SK-N-SH treated with all-trans-retinoic acid at 6 μM for 48 hours (cell line): ENCODE results near the gene RASEF.

Experiments
- ATAC-seq: fragments of 200-7000 bp; cut with Tn5 transposase; 3 replicates; pipeline ENCODE4 v1.9.1; 2020; ENCODE audit warnings: mild to moderate bottlenecking, moderate library complexity
- ARNTL ChIP-seq: fragments of 450-650 bp; formaldehyde crosslinking; IDR thresholded peaks from 2 replicates; pipeline ENCODE4 v1.5.0; 2020; ENCODE audit warnings: low read depth, mild to moderate bottlenecking, moderate library complexity, borderline replicate concordance
- BACH2 ChIP-seq: fragments of 250-450 bp; sonication (Bioruptor Pico); IDR thresholded peaks from 2 replicates; pipeline ENCODE4 v1.9.0; 2021; ENCODE audit warnings: mild to moderate bottlenecking, borderline replicate concordance
- CSDC2 ChIP-seq: fragments of 250-450 bp; sonication (Bioruptor Pico); IDR thresholded peaks from 2 replicates; pipeline ENCODE4 v1.5.0; 2020; ENCODE audit warnings: mild to moderate bottlenecking, moderate library complexity
- ESRRG ChIP-seq: fragments of 250-450 bp; sonication (Bioruptor Pico); IDR thresholded peaks from 2 replicates; pipeline ENCODE4 v1.6.1; 2021; ENCODE audit warnings: mild to moderate bottlenecking
- GLIS3 ChIP-seq: fragments of 250-450 bp; sonication (Bioruptor Pico); IDR thresholded peaks from 2 replicates; pipeline ENCODE4 v1.5.0; 2020; ENCODE audit warnings: mild to moderate bottlenecking, moderate library complexity
- ISL1 ChIP-seq: fragments of 250-450 bp; sonication (Bioruptor Pico); IDR thresholded peaks from 2 replicates; pipeline ENCODE4 v2.1.2; 2022; ENCODE audit warnings: mild to moderate bottlenecking, moderate library complexity
- OSR1 ChIP-seq: fragments of 250-450 bp; sonication (Bioruptor Pico); IDR thresholded peaks from 2 replicates; pipeline ENCODE4 v1.8.0; 2022; ENCODE audit warnings: moderate library complexity, mild to moderate bottlenecking, inconsistent platforms
- PATZ1 ChIP-seq: fragments of 250-450 bp; sonication (Bioruptor Pico); IDR thresholded peaks from 2 replicates; pipeline ENCODE4 v1.8.0; 2020; ENCODE audit warnings: mild to moderate bottlenecking, moderate library complexity, borderline replicate concordance
- PPARA ChIP-seq: fragments of 250-450 bp; sonication (Bioruptor Pico); IDR thresholded peaks from 2 replicates; pipeline ENCODE4 v1.5.0; 2020; ENCODE audit warnings: mild to moderate bottlenecking, borderline replicate concordance
- RARB ChIP-seq: fragments of 250-450 bp; sonication (Bioruptor Pico); IDR thresholded peaks from 2 replicates; pipeline ENCODE4 v1.8.0; 2021; ENCODE audit warnings: mild to moderate bottlenecking, moderate library complexity
- SNAI2 ChIP-seq: fragments of 250-450 bp; sonication (Bioruptor Pico); IDR thresholded peaks from 2 replicates; pipeline ENCODE4 v1.5.0; 2020; ENCODE audit warnings: mild to moderate bottlenecking, moderate library complexity
- TCF4 ChIP-seq: fragments of 250-450 bp; sonication (Bioruptor Pico); IDR thresholded peaks from 2 replicates; pipeline ENCODE4 v1.8.0; 2021; ENCODE audit warnings: mild to moderate bottlenecking, moderate library complexity, borderline replicate concordance
- ZC3H10 ChIP-seq: fragments of 250-450 bp; sonication (Bioruptor Pico); IDR thresholded peaks from 2 replicates; pipeline ENCODE4 v1.5.1; 2021; ENCODE audit warnings: mild to moderate bottlenecking, moderate library complexity
- ZFP3 ChIP-seq: fragments of 250-450 bp; sonication (Bioruptor Pico); IDR thresholded peaks from 2 replicates; pipeline ENCODE4 v1.5.0; 2020; ENCODE audit warnings: mild to moderate bottlenecking, moderate library complexity
- ZFP30 ChIP-seq: fragments of 450-650 bp; formaldehyde crosslinking; IDR thresholded peaks from 2 replicates; pipeline ENCODE4 v1.5.0; 2022; ENCODE audit warnings: mild to moderate bottlenecking, moderate library complexity
- ZNF565 ChIP-seq: fragments of 450-650 bp; formaldehyde crosslinking; conservative IDR thresholded peaks from 2 replicates; pipeline ENCODE4 v1.5.0; 2020; ENCODE audit warnings: low read depth, mild to moderate bottlenecking, moderate library complexity
- ZNF70 ChIP-seq: fragments of 450-650 bp; formaldehyde crosslinking; IDR thresholded peaks from 2 replicates; pipeline ENCODE4 v1.5.0; 2020; ENCODE audit warnings: mild to moderate bottlenecking, moderate library complexity
- ZNF8 ChIP-seq: fragments of 450-650 bp; formaldehyde crosslinking; IDR thresholded peaks from 2 replicates; pipeline ENCODE4 v1.5.0; 2020; ENCODE audit warnings: mild to moderate bottlenecking, moderate library complexity
- TF ChIP-seq, protein P1 (sequence below): fragments of 250-450 bp; sonication (Bioruptor Pico); IDR thresholded peaks from 2 replicates; pipeline ENCODE4 v1.8.0; 2021; ENCODE audit warnings: low read depth, mild to moderate bottlenecking, moderate library complexity, borderline replicate concordance
- TF ChIP-seq, protein P2 (sequence below): fragments of 250-450 bp; sonication (Bioruptor Pico); IDR thresholded peaks from 2 replicates; pipeline ENCODE4 v1.5.1; 2020; ENCODE audit warnings: low read depth, mild to moderate bottlenecking, moderate library complexity
- TF ChIP-seq, protein P3 (sequence below): fragments of 250-450 bp; sonication (Bioruptor Pico); IDR thresholded peaks from 2 replicates; pipeline ENCODE4 v1.5.1; 2021; ENCODE audit warnings: mild to moderate bottlenecking, moderate library complexity
- TF ChIP-seq, protein P4 (sequence below): fragments of 250-450 bp; sonication (Bioruptor Pico); IDR thresholded peaks from 2 replicates; pipeline ENCODE4 v1.5.0; 2020; ENCODE audit warnings: mild to moderate bottlenecking, moderate library complexity

Gene RASEF

DNA sequence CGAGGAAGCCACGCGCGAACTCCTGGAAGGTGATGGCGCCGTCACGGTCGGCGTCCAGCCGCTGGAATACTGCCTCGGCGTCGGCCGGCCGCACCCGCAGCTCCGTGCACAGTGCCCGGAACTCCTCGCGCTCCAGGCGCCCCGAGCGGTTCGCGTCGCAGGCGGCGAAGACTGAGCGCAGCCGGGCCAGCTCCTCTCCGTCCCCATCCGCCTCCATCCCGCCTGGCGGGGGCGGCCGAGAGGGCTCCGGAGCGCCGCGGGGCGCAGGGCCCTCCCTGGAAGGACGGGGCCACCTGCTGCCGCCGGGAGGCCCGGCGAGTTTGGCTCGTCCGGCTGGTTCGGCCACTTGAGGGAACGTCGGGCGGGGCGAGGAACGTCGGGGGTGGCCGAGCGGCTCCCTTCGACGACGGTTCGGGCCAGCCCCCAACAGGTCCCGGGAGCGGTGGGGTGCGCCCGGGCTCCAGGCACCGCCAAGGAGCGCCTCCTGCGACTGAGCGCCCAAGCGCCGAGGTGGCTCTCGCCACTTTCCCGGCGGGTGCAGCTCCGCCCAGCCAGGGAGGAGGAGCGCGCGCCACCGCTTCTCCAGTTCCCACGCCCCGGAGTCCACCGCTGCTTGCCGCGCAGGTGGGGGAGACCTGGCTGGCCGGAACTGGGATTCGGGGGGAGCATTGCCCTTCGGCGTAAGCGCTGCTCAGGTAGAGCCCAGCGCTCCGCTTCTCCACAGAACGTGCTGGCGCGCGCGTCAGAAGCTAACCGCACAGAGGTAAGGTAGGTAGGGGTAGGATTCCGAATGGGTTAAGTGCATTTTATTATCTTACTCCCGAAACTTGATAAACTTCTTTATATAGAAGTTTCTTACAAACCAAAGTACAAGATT lies at the start of gene RASEF:
Gene RASEF (minus strand): TSS at position 492 of the 877 bp plus-strand sequence. CDS start 275 bp downstream, at position 217.
- no peak for TF ChIP-seq ZNF8
- TF ChIP-seq ZNF70: no peak
- TF ChIP-seq PPARA (CRISPR knock-in tag): no peak
- TF ChIP-seq BACH2 (CRISPR knock-in tag): no peak
- TF ChIP-seq ARNTL (CRISPR knock-in tag): no peak
- no peak for TF ChIP-seq TCF4
- TF ChIP-seq RARB (CRISPR knock-in tag): no peak
- TF ChIP-seq ZFP30 (CRISPR knock-in tag): no peak
- TF ChIP-seq ESRRG: no peak
- TF ChIP-seq, protein P1, sequence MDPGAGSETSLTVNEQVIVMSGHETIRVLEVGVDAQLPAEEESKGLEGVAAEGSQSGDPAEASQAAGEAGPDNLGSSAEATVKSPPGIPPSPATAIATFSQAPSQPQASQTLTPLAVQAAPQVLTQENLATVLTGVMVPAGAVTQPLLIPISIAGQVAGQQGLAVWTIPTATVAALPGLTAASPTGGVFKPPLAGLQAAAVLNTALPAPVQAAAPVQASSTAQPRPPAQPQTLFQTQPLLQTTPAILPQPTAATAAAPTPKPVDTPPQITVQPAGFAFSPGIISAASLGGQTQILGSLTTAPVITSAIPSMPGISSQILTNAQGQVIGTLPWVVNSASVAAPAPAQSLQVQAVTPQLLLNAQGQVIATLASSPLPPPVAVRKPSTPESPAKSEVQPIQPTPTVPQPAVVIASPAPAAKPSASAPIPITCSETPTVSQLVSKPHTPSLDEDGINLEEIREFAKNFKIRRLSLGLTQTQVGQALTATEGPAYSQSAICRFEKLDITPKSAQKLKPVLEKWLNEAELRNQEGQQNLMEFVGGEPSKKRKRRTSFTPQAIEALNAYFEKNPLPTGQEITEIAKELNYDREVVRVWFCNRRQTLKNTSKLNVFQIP (CRISPR knock-in tag): no peak
- no peak for TF ChIP-seq CSDC2 (CRISPR knock-in tag)
- TF ChIP-seq ZC3H10 (CRISPR knock-in tag): no peak
- TF ChIP-seq OSR1 (CRISPR knock-in tag): no peak
- TF ChIP-seq GLIS3 (CRISPR knock-in tag): no peak
- peak; percentile 85 for ATAC-seq

DNA sequence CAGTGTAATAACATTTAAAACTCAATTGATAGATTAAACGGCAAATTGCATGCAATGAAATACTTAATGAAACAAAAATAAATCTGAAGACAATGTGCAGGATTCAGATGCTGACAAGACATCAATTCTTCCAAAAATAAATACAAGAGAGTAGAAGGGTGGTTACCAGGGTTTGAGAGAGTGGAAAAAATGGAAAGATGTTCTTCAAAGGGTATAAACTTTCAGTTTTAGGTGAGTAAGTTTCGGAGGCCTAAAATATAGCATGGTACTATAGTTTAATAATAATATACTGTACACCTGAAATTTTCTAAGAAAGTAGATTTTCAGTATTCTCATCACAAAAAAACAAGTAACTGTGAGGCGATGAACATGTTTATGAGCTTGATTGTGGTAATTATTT lies 48.2 kb upstream of the RASEF start:
- ATAC-seq: no peak
- TF ChIP-seq, protein P2, sequence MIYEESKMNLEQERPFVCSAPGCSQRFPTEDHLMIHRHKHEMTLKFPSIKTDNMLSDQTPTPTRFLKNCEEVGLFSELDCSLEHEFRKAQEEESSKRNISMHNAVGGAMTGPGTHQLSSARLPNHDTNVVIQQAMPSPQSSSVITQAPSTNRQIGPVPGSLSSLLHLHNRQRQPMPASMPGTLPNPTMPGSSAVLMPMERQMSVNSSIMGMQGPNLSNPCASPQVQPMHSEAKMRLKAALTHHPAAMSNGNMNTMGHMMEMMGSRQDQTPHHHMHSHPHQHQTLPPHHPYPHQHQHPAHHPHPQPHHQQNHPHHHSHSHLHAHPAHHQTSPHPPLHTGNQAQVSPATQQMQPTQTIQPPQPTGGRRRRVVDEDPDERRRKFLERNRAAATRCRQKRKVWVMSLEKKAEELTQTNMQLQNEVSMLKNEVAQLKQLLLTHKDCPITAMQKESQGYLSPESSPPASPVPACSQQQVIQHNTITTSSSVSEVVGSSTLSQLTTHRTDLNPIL (CRISPR knock-in tag): no peak
- no peak for TF ChIP-seq ZFP3
- TF ChIP-seq ISL1 (CRISPR knock-in tag): no peak
- TF ChIP-seq ARNTL (CRISPR knock-in tag): no peak
- no peak for TF ChIP-seq CSDC2 (CRISPR knock-in tag)
- TF ChIP-seq, protein P1 (CRISPR knock-in tag): no peak
- TF ChIP-seq ESRRG: no peak
- TF ChIP-seq, protein P3, sequence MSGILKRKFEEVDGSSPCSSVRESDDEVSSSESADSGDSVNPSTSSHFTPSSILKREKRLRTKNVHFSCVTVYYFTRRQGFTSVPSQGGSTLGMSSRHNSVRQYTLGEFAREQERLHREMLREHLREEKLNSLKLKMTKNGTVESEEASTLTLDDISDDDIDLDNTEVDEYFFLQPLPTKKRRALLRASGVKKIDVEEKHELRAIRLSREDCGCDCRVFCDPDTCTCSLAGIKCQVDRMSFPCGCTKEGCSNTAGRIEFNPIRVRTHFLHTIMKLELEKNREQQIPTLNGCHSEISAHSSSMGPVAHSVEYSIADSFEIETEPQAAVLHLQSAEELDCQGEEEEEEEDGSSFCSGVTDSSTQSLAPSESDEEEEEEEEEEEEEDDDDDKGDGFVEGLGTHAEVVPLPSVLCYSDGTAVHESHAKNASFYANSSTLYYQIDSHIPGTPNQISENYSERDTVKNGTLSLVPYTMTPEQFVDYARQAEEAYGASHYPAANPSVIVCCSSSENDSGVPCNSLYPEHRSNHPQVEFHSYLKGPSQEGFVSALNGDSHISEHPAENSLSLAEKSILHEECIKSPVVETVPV: no peak
- no peak for TF ChIP-seq ZNF565 (CRISPR knock-in tag)
- no peak for TF ChIP-seq TCF4
- TF ChIP-seq SNAI2: no peak
- no peak for TF ChIP-seq PPARA (CRISPR knock-in tag)
- no peak for TF ChIP-seq ZC3H10 (CRISPR knock-in tag)
- no peak for TF ChIP-seq OSR1 (CRISPR knock-in tag)
- no peak for TF ChIP-seq BACH2 (CRISPR knock-in tag)
- TF ChIP-seq ZNF8: no peak
- no peak for TF ChIP-seq GLIS3 (CRISPR knock-in tag)
- TF ChIP-seq PATZ1 (CRISPR knock-in tag): no peak
- no peak for TF ChIP-seq ZFP30 (CRISPR knock-in tag)
- TF ChIP-seq RARB (CRISPR knock-in tag): no peak

DNA sequence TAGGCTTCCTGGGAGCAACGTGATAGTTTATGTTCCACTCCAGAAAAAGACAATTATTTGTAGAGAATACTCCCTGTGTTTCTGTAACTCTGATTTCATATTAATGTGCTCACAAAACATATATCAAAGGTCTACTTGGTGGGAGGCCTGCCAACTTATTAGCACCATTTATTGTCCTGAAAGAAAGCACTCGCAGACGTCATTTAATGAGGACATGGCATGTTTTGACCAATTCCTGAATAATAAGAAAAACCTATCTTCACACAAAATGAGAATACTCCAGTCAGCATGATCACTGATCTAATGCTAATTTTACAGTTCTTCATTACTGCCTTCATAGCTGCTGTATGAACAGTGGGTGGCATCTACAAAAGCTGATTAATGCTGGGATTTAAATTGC lies 46.4 kb upstream of the RASEF start:
- ATAC-seq: no peak
- no peak for TF ChIP-seq PATZ1 (CRISPR knock-in tag)
- no peak for TF ChIP-seq RARB (CRISPR knock-in tag)
- TF ChIP-seq SNAI2: no peak
- TF ChIP-seq, protein P4, sequence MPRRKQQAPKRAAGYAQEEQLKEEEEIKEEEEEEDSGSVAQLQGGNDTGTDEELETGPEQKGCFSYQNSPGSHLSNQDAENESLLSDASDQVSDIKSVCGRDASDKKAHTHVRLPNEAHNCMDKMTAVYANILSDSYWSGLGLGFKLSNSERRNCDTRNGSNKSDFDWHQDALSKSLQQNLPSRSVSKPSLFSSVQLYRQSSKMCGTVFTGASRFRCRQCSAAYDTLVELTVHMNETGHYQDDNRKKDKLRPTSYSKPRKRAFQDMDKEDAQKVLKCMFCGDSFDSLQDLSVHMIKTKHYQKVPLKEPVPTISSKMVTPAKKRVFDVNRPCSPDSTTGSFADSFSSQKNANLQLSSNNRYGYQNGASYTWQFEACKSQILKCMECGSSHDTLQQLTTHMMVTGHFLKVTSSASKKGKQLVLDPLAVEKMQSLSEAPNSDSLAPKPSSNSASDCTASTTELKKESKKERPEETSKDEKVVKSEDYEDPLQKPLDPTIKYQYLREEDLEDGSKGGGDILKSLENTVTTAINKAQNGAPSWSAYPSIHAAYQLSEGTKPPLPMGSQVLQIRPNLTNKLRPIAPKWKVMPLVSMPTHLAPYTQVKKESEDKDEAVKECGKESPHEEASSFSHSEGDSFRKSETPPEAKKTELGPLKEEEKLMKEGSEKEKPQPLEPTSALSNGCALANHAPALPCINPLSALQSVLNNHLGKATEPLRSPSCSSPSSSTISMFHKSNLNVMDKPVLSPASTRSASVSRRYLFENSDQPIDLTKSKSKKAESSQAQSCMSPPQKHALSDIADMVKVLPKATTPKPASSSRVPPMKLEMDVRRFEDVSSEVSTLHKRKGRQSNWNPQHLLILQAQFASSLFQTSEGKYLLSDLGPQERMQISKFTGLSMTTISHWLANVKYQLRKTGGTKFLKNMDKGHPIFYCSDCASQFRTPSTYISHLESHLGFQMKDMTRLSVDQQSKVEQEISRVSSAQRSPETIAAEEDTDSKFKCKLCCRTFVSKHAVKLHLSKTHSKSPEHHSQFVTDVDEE (CRISPR knock-in tag): no peak
- TF ChIP-seq ZNF8: no peak
- no peak for TF ChIP-seq ZFP30 (CRISPR knock-in tag)
- TF ChIP-seq GLIS3 (CRISPR knock-in tag): no peak
- TF ChIP-seq ZNF565 (CRISPR knock-in tag): no peak
- TF ChIP-seq TCF4: no peak
- no peak for TF ChIP-seq BACH2 (CRISPR knock-in tag)
- TF ChIP-seq ESRRG: no peak
- TF ChIP-seq PPARA (CRISPR knock-in tag): no peak
- no peak for TF ChIP-seq ZC3H10 (CRISPR knock-in tag)
- no peak for TF ChIP-seq CSDC2 (CRISPR knock-in tag)
